Measurements from ENCODE around the gene DCC.

GRCh38 chr18:52376104-52376503 is 36.1 kb downstream of the DCC start:
- TF ChIP-seq CTCF (conservative IDR thresholded peaks at IDR 0.05 in 1 of 2, IDR thresholded peaks at IDR 0.05 in 1 of 2; ENCODE audit: low read depth in 1 of 2, low read length in 2 of 2) (no peak), EZH2 (IDR thresholded peaks at IDR 0.05; ENCODE audit: low read length, missing control alignments) (no peak)

Data from fibroblast of lung (primary cell).